Measurements from ENCODE around the gene IL17C.

IL17C gene

GRCh38 chr16:88629835-88630234 lies 8.5 kb upstream of the IL17C start:
- no peak for DNase-seq

GRCh38 chr16:88630433-88630832 lies 7.9 kb upstream of the IL17C start:
- DNase-seq, result no peak

GRCh38 chr16:88630941-88631340 lies 7.4 kb upstream of the IL17C start:
- no peak for DNase-seq

- no peak for DNase-seq
Observed at GRCh38 chr16:88631384-88631783, 7.0 kb upstream of the IL17C start.

- no peak for DNase-seq
Observed at GRCh38 chr16:88631920-88632586, 6.3 kb upstream of the IL17C start.

GRCh38 chr16:88632587-88632930 lies 5.8 kb upstream of the IL17C start:
- no peak for DNase-seq

GRCh38 chr16:88633684-88634140 lies 4.7 kb upstream of the IL17C start:
- no peak for DNase-seq

GRCh38 chr16:88634141-88634993 lies 4.0 kb upstream of the IL17C start:
- DNase-seq, result no peak

- DNase-seq, result no peak
Observed at GRCh38 chr16:88634994-88635670, 3.2 kb upstream of the IL17C start.

GRCh38 chr16:88635671-88636319 lies 2.6 kb upstream of the IL17C start:
- DNase-seq, result no peak

- DNase-seq, result no peak
Observed at GRCh38 chr16:88636488-88637265, 1.7 kb upstream of the IL17C start.

- no peak for DNase-seq
Observed at GRCh38 chr16:88639231-88640038, 1.1 kb downstream of the IL17C start.

- DNase-seq, result no peak
Observed at GRCh38 chr16:88640039-88640495, 1.7 kb downstream of the IL17C start.

GRCh38 chr16:88640498-88641247 lies 2.3 kb downstream of the IL17C start:
- no peak for DNase-seq

GRCh38 chr16:88642881-88643643 lies 4.7 kb downstream of the IL17C start:
- no peak for DNase-seq

GRCh38 chr16:88643644-88643932 lies 5.2 kb downstream of the IL17C start:
- no peak for DNase-seq

- DNase-seq, result no peak
Observed at GRCh38 chr16:88645455-88645854, 7.1 kb downstream of the IL17C start.

GRCh38 chr16:88645941-88646340 lies 7.6 kb downstream of the IL17C start:
- DNase-seq, result no peak

- no peak for DNase-seq
Observed at GRCh38 chr16:88646345-88647034, 8.1 kb downstream of the IL17C start.
